Endothelial cell of umbilical vein (primary cell): ENCODE data around the gene MITF. TPM values are rescaled to one million over a fixed set of nuclear protein-coding genes. Genes with fewer than 3 reads are reported as not detected.

Experiments
- BruUV-seq: library from RNA; stranded (reverse); fragments of 400-500 nt; replicated peaks from 2 replicates; lab custom pipeline; 2021; lab: Mats Ljungman, UMichigan
- CTCF ChIA-PET: fragments of 300-600, 350-600 bp; sonication (Branson Sonifier 250); formaldehyde crosslinking; loops from one replicate; lab custom pipeline; 2021; ENCODE audit warnings: antibody characterized with exemption, inconsistent platforms; lab: Charles Lee
- POLR2A ChIA-PET: fragments of 300-600, 350-600 bp; sonication (Branson Sonifier 250); formaldehyde crosslinking; loops from one replicate; lab custom pipeline; 2021; ENCODE audit warnings: antibody characterized with exemption, inconsistent platforms; lab: Charles Lee
- DNase-seq: peaks from one replicate; pipeline ENCODE4 v3.0.0-alpha.2; 2011; ENCODE audit warnings: low read depth, low spot score
- FAIRE-seq: peaks from 2 replicates; lab custom pipeline; 2011; peaks lifted over from hg19 to GRCh38; lab: Jason Lieb, UNC
- H2AFZ ChIP-seq: 2 replicates; pipeline ENCODE4 v1.6.0; 2012; ENCODE audit warnings: low read depth, low read length, control low read depth, inconsistent platforms
- H3K27ac ChIP-seq: 2 replicates; pipeline ENCODE4 v1.5.1; 2011; ENCODE audit warnings: low read depth, mild to moderate bottlenecking, control low read depth, low read length, moderate library complexity; ENCODE audit not compliant: insufficient read depth
- H3K27me3 ChIP-seq, 2 experiments: 2 replicates each; pipeline versions ENCODE4 v1.6.0 to v1.6.1; 2011; ENCODE audit warnings: low read length in 2 of 2, mixed read lengths in 1 of 2; ENCODE audit not compliant: control insufficient read depth in 2 of 2, insufficient read depth in 2 of 2
- H3K36me3 ChIP-seq, 2 experiments: 2 replicates in 1 of 2; 3 replicates in 1 of 2; pipeline ENCODE4 v1.5.1; 2011; ENCODE audit warnings: low read length in 2 of 2, mild to moderate bottlenecking in 1 of 2, moderate library complexity in 1 of 2; ENCODE audit not compliant: control insufficient read depth in 2 of 2, insufficient read depth in 2 of 2; ENCODE audit errors: extremely low read depth in 1 of 2
- H3K4me1 ChIP-seq: 3 replicates; pipeline ENCODE4 v1.5.1; 2011; ENCODE audit warnings: mild to moderate bottlenecking, low read length; ENCODE audit not compliant: control insufficient read depth, insufficient read depth; ENCODE audit errors: extremely low read depth
- H3K4me2 ChIP-seq: 2 replicates; pipeline ENCODE4 v1.6.1; 2011; ENCODE audit warnings: low read length, control low read depth, mixed read lengths; ENCODE audit not compliant: insufficient read depth
- H3K4me3 ChIP-seq, 3 experiments: fragments of 200-600 bp in 1 of 3; sonication (generic), shearing (Covaris generic) in 1 of 3; replicated peaks in 1 of 3; 2 replicates each; pipeline ENCODE4 v1.5.1; 2011 to 2016; ENCODE audit warnings: control low read depth in 3 of 3, low read length in 3 of 3, mild to moderate bottlenecking in 2 of 3, inconsistent platforms in 1 of 3, low read depth in 1 of 3, moderate library complexity in 1 of 3; ENCODE audit not compliant: insufficient read depth in 1 of 3
- H3K79me2 ChIP-seq: 2 replicates; pipeline ENCODE4 v1.6.0; 2012; ENCODE audit warnings: low read length, inconsistent platforms; ENCODE audit not compliant: control insufficient read depth, insufficient read depth
- H3K9ac ChIP-seq: replicated peaks from 2 replicates; pipeline ENCODE3; 2011; ENCODE audit warnings: low read length, control low read depth; ENCODE audit not compliant: insufficient read depth; ENCODE audit errors: extremely low read depth
- H3K9me1 ChIP-seq: replicated peaks from 3 replicates; pipeline ENCODE4 v1.6.0; 2011; ENCODE audit warnings: mild to moderate bottlenecking, low read length; ENCODE audit not compliant: control insufficient read depth, insufficient read depth; ENCODE audit errors: extremely low read depth
- H3K9me3 ChIP-seq: replicated peaks from 2 replicates; pipeline ENCODE4 v1.5.1; 2012; ENCODE audit warnings: low read length, inconsistent platforms; ENCODE audit not compliant: control insufficient read depth, insufficient read depth
- H4K20me1 ChIP-seq: replicated peaks from 2 replicates; pipeline ENCODE3; 2011; ENCODE audit warnings: mild to moderate bottlenecking, low read length; ENCODE audit not compliant: control insufficient read depth, insufficient read depth; ENCODE audit errors: extremely low read depth
- CTCF ChIP-seq, 2 donors: IDR thresholded peaks; 1 replicate in 1 of 2; 2 replicates in 1 of 2; pipeline ENCODE4 v1.5.1; 2011; ENCODE audit warnings: low read length in 2 of 2, mild to moderate bottlenecking in 2 of 2, moderate library complexity in 2 of 2, control low read depth in 1 of 2, inconsistent platforms in 1 of 2, low read depth in 1 of 2; ENCODE audit not compliant: insufficient read depth in 1 of 2; ENCODE audit errors: extremely low read depth in 1 of 2
- EZH2 ChIP-seq: IDR thresholded peaks from 2 replicates; pipeline ENCODE4 v1.6.1; 2012; ENCODE audit warnings: borderline replicate concordance, low read depth, mild to moderate bottlenecking, moderate library complexity, low read length, inconsistent platforms; ENCODE audit not compliant: severe bottlenecking
- FOS ChIP-seq: IDR thresholded peaks from 2 replicates; pipeline ENCODE4 v1.6.1; 2011; ENCODE audit warnings: mild to moderate bottlenecking, low read length, moderate library complexity, borderline replicate concordance; ENCODE audit not compliant: insufficient read depth
- GATA2 ChIP-seq: IDR thresholded peaks from 2 replicates; pipeline ENCODE4 v1.7.0; 2011; ENCODE audit warnings: low read depth, mild to moderate bottlenecking, moderate library complexity, mixed read lengths, low read length; ENCODE audit not compliant: insufficient read length, insufficient read depth
- JUN ChIP-seq: IDR thresholded peaks from 2 replicates; pipeline ENCODE4 v1.6.1; 2011; ENCODE audit warnings: borderline replicate concordance, low read depth; ENCODE audit not compliant: insufficient read length, insufficient read depth
- MYC ChIP-seq: IDR thresholded peaks from one replicate; pipeline ENCODE4 v1.6.1; 2011; ENCODE audit warnings: mild to moderate bottlenecking, low read depth, low read length
- POLR2A ChIP-seq: IDR thresholded peaks from 2 replicates; pipeline ENCODE4 v1.6.1; 2012; ENCODE audit warnings: low read depth, mild to moderate bottlenecking, control low read depth, low read length
- POLR2AphosphoS5 ChIP-seq: IDR thresholded peaks from 2 replicates; pipeline ENCODE4 v1.6.1; 2012; ENCODE audit warnings: low read depth, mild to moderate bottlenecking, control low read depth, low read length, moderate library complexity; ENCODE audit not compliant: insufficient read depth
- dilution Hi-C: fragments of 300-500 bp; cut with MboI; formaldehyde crosslinking; loops from one replicate; pipeline ENCODE4 v1.15.0; 2019; ENCODE audit warnings: low sequenced_read_pairs; ENCODE audit not compliant: extremely low pct_ligation_motif_present
- intact Hi-C: fragments of 100-400 bp; cut with micrococcal nuclease; formaldehyde crosslinking; loops from one replicate; pipeline ENCODE4 v1.10.0; 2022
- polyA plus RNA-seq, 4 experiments: library from polyadenylated mRNA; depleted of rRNA in 3 of 4; stranded (reverse) in 3 of 4; unstranded in 1 of 4; fragments of >200 nt; gene quantifications; 2 replicates each; pipeline versions ENCODE4 v1.2.1 to v1.2.3, GENCODE V29; 2011 to 2012; ENCODE audit warnings: missing spikeins in 1 of 4
- total RNA-seq: library from RNA; stranded (reverse); gene quantifications from 2 replicates; pipeline ENCODE4 v1.2.3, GENCODE V29; 2021
- TF ChIP-seq, protein P1 (sequence below): IDR thresholded peaks from 2 replicates; pipeline ENCODE4 v1.6.1; 2011; ENCODE audit not compliant: insufficient read depth, insufficient read length

Gene MITF
- total and polyA plus RNA-seq, 2 donors (not counting 3 experiments of a cell fraction or from before 2014, with no cell fraction given): 1.6 to 2.5 TPM

DNA sequence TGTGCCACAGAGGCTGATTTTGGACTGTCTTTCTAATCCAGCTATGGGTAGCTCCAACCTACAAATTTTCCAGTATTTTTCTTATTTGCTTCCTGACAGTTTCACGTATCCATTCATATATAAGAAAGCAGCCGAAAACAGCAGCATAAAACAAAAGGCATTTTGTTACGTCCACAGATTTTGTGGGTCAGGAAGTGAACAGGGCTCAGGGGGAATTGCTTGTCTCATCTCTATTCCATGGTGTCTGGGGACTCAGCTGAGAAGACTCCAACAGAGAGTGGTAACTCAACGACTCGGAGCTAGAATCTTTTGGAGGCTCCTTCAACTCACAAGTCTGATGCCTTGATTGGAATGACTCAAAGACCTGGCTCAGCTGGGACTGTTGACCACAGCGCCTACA is 248.6 kb downstream of the MITF start:
- ChIA-PET POLR2A (no interaction called here), CTCF (interaction anchor here (1.5 kb wide), 1 partner anchor 12 kb away, joined by 3 read pairs; no protein-coding TSS in a partner anchor)
- Histone ChIP-seq H3K36me3 (no peaks in the 10 kb centered on the region), H3K9me1 (no peaks in the 10 kb centered on the region), H3K9me3 (no peaks in the 10 kb centered on the region), H3K27me3 (peaks cover under 1 to 2% of the 10 kb centered on the region in 2 experiments), H3K9ac (no peak overlapping the region), H3K4me2 (no peak overlapping the region), H3K27ac (no peak overlapping the region), H3K79me2 (no peaks in the 10 kb centered on the region), H4K20me1 (no peaks in the 10 kb centered on the region), H3K4me1 (no peaks in the 10 kb centered on the region), H2AFZ (no peak overlapping the region), H3K4me3 (no peak overlapping the region)
- intact Hi-C loops (no loop called here), dilution Hi-C loops (no loop called here)
- no TSS peak for BruUV-seq
- TF ChIP-seq POLR2A (no peak), MYC (no peak), FOS (no peak), POLR2AphosphoS5 (no peak), JUN (no peak), EZH2 (no peak), CTCF (IDR thresholded peaks at IDR 0.05; ENCODE audit: extremely low read depth in 1 of 2, insufficient read depth in 1 of 2, low read depth in 1 of 2, low read length in 2 of 2) (no peak), GATA2 (no peak)
- TF ChIP-seq, protein P1, sequence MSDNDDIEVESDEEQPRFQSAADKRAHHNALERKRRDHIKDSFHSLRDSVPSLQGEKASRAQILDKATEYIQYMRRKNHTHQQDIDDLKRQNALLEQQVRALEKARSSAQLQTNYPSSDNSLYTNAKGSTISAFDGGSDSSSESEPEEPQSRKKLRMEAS: no peak
- DNase-seq (no peak), FAIRE-seq (no peak)
